Sigmoid colon (tissue), 7 donors: ENCODE results near the gene SBK2. TPM values are rescaled to one million over a fixed set of nuclear protein-coding genes. Genes with fewer than 3 reads are reported as not detected.

Source experiments
- DNase-seq: peaks from one replicate; pipeline ENCODE4 v3.0.0-alpha.2; 2019
- H3K27ac ChIP-seq, 4 donors: fragments of 200-600 bp; sonication (generic); one replicate each; pipeline ENCODE4 v1.5.1; 2016 to 2019; ENCODE audit warnings: mild to moderate bottlenecking in 1 of 4
- H3K27me3 ChIP-seq, 3 donors: fragments of 200-600 bp; sonication (generic); one replicate each; pipeline ENCODE4 v1.5.1; 2019; ENCODE audit warnings: mild to moderate bottlenecking in 1 of 3
- H3K36me3 ChIP-seq, 4 donors: fragments of 200-600 bp; sonication (generic); one replicate each; pipeline ENCODE4 v1.5.1; 2016 to 2019
- H3K4me1 ChIP-seq, 4 donors: fragments of 200-600 bp; sonication (generic); one replicate each; pipeline ENCODE4 v1.5.1; 2017 to 2019
- H3K4me3 ChIP-seq, 4 donors: fragments of 200-600 bp; sonication (generic); one replicate each; pipeline ENCODE4 v1.5.1; 2017 to 2019; ENCODE audit warnings: mild to moderate bottlenecking in 2 of 4, moderate library complexity in 1 of 4
- H3K9me3 ChIP-seq, 4 donors: fragments of 200-600 bp in 3 of 4; sonication (generic) in 3 of 4; one replicate each; pipeline versions ENCODE4 v1.5.1 to v1.6.1; 2013 to 2019
- EP300 ChIP-seq, 4 donors: sonication (generic); formaldehyde crosslinking; IDR thresholded peaks; one replicate each; pipeline ENCODE4 v1.6.1; 2017; ENCODE audit warnings: antibody characterized with exemption in 4 of 4
- POLR2A ChIP-seq, 2 donors: fragments of 450-650 bp; IDR thresholded peaks; one replicate each; pipeline ENCODE4 v1.6.1; 2016; ENCODE audit warnings: antibody characterized with exemption in 2 of 2, mild to moderate bottlenecking in 2 of 2, moderate library complexity in 2 of 2
- POLR2AphosphoS5 ChIP-seq, 4 donors: sonication (generic); formaldehyde crosslinking; IDR thresholded peaks; one replicate each; pipeline ENCODE4 v1.6.1; 2017; ENCODE audit warnings: antibody characterized with exemption in 4 of 4
- WGBS, 2 donors: extraction: QIAGEN DNeasy Blood & Tissue Kit; methylation state at CpG; one replicate each; pipeline ENCODE4 v1.1.7; 2013; 5-methylcytosine and 5-hydroxymethylcytosine counted together
- intact Hi-C: fragments of 100-400 bp; cut with DNase I; formaldehyde crosslinking; loops from one replicate; pipeline ENCODE4 v1.15.1; 2023
- polyA plus RNA-seq, 3 donors: library from polyadenylated mRNA; stranded (reverse); fragments of 200-250 nt; gene quantifications; one replicate each; pipeline ENCODE4 v1.2.3, GENCODE V29; 2013
- total RNA-seq, 4 donors: library from RNA; depleted of rRNA; stranded (reverse); fragments of >200 nt; gene quantifications; one replicate each; pipeline ENCODE4 v1.1.0, GENCODE V29; 2016
- TF ChIP-seq, protein P1 (sequence below), 4 experiments: fragments of 450-650 bp in 3 of 4; fragments of 200-600 bp in 1 of 4; IDR thresholded peaks; one replicate each; pipeline ENCODE4 v1.5.1; 2016 to 2019; ENCODE audit warnings: antibody characterized with exemption in 4 of 4, mild to moderate bottlenecking in 3 of 4, moderate library complexity in 2 of 4
- donor health status: healthy with polysubstance abuse.
- donor health status: Bipolar disorder and iron deficiency.
- donor health status: healthy.

SBK2 gene
- total and polyA plus RNA-seq, 7 donors = not detected

DNA sequence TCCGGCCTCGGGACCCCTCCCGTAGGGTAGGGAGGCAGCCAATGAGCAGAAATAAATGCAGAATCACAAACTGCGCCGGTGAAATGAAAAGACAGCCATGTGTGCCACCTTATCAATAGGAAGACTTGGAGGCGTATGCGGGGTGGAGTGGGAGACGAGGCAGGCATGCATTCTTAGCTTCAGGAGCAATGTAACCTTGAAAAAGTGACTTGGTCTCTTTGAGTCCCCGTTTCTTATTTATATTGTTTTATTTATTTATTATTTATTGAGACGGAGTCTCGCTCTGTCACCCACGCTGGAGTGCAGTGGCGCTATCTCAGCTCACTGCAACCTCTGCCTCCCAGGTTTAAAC is 32.7 kb downstream of the SBK2 start:
- H3K36me3 ChIP-seq = peaks cover 11 to 34% (median 19%) of the 10 kb centered on the region in 4 donors
- peak overlapping the region; percentile 78 to 89 (median 89) for H3K27ac ChIP-seq
- peak overlapping the region; percentile 34 to 54 (median 46) for H3K4me3 ChIP-seq
- H3K27me3 ChIP-seq = no peaks in the 10 kb centered on the region
- TF ChIP-seq POLR2AphosphoS5 (IDR thresholded peaks at IDR 0.05) = no peak
- no peak for TF ChIP-seq EP300 (IDR thresholded peaks at IDR 0.05)
- TF ChIP-seq POLR2A (IDR thresholded peaks at IDR 0.05) = no peak
- TF ChIP-seq, protein P1, sequence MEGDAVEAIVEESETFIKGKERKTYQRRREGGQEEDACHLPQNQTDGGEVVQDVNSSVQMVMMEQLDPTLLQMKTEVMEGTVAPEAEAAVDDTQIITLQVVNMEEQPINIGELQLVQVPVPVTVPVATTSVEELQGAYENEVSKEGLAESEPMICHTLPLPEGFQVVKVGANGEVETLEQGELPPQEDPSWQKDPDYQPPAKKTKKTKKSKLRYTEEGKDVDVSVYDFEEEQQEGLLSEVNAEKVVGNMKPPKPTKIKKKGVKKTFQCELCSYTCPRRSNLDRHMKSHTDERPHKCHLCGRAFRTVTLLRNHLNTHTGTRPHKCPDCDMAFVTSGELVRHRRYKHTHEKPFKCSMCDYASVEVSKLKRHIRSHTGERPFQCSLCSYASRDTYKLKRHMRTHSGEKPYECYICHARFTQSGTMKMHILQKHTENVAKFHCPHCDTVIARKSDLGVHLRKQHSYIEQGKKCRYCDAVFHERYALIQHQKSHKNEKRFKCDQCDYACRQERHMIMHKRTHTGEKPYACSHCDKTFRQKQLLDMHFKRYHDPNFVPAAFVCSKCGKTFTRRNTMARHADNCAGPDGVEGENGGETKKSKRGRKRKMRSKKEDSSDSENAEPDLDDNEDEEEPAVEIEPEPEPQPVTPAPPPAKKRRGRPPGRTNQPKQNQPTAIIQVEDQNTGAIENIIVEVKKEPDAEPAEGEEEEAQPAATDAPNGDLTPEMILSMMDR (IDR thresholded peaks at IDR 0.05) = no peak
- no peak for DNase-seq
- H3K4me1 ChIP-seq = peaks cover 0 to 15% (median 7%) of the 10 kb centered on the region in 4 donors
- intact Hi-C loops = loop anchor here (1.0 to 10.0 kb wide), 3 partner anchors 36 to 362 kb away; partner anchors contain the start of gene UBE2S
- no peaks in the 10 kb centered on the region for H3K9me3 ChIP-seq
- 24 to 32% methylated on average over 13 of the region's 13 CpGs for WGBS, 2 donors

DNA sequence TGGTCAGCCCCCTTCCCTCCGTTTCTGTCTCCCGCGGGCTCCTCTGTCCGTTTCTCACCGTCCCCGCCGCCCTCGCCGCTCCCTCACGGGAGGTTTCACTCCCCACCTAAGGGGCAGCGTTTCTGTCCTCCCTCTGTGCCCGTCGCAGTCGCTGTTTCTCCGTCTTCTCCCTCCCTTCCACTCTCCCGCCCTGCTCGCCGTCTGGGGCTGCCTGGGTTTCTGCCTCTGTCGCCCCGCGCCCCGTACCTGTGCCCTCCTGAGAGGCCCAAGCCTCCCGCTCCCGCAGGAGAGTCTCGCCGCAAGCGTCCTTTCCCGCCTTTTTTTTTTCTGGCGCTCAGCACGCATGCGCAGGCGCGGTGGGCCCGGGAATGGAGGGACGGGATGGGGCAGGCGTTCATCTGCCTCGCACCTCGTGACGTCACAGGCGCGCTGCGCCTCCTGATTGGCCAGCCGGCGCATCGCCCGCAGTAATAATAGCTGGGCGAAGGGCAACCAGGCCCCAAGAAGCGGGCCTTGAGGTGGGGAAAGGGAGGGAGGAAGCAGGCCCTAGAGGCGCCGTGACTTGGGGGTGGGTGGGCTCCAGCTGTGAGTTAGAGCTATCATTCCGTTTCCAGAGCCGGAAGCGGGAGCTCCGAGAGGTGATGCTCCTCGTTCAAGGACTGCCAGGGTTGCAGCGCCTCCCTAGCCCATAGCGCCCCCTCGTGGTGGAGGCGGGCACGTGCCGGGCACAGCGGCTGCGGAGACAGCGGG is 33.3 kb downstream of the SBK2 start:
- peak overlapping the region; percentile 78 to 89 (median 89) for H3K27ac ChIP-seq
- peak; percentile 97 for DNase-seq
- 12 to 25% methylated on average over 64 of the region's 64 CpGs for WGBS, 2 donors

DNA sequence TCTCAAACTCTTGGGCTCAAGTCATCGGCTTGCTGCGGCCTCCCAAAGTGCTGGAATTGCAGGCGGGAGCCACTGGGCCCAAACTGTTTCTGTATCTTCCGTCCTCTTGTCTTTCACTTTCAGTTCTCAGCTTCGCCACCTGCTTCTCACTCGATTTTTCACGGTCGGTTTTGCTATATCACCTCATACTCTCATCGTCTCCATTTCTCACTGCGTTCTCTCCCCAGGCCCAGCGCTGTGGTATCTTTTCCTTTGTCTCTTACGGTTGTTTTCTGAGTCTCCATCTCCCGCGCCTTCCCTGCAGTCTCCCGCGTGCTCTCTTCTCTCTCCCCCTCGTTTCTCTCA is 33.8 kb downstream of the SBK2 start:
- WGBS, 2 donors = 81 to 83% methylated on average over 17 of the region's 17 CpGs

More for the DNA sequence above, 33.3 kb downstream of the SBK2 start:
- H3K27me3 ChIP-seq = no peaks in the 10 kb centered on the region
- intact Hi-C loops = loop anchor here (1.0 to 10.0 kb wide), 3 partner anchors 35 to 361 kb away; partner anchors contain the start of gene UBE2S
- H3K9me3 ChIP-seq = no peaks in the 10 kb centered on the region
- TF ChIP-seq, protein P1 (IDR thresholded peaks at IDR 0.05) = peak; percentile 98 to 99 (median 99)
- TF ChIP-seq EP300 (IDR thresholded peaks at IDR 0.05) (no peak), POLR2AphosphoS5 (IDR thresholded peaks at IDR 0.05) (peak in 3 of 4 donors; percentile 27 to 46 (median 37))
- H3K4me3 ChIP-seq = peak overlapping the region; percentile 34 to 54 (median 46)
- peaks cover 11 to 34% (median 19%) of the 10 kb centered on the region in 4 donors for H3K36me3 ChIP-seq
- H3K4me1 ChIP-seq = peaks cover 0 to 19% (median 10%) of the 10 kb centered on the region in 4 donors

DNA sequence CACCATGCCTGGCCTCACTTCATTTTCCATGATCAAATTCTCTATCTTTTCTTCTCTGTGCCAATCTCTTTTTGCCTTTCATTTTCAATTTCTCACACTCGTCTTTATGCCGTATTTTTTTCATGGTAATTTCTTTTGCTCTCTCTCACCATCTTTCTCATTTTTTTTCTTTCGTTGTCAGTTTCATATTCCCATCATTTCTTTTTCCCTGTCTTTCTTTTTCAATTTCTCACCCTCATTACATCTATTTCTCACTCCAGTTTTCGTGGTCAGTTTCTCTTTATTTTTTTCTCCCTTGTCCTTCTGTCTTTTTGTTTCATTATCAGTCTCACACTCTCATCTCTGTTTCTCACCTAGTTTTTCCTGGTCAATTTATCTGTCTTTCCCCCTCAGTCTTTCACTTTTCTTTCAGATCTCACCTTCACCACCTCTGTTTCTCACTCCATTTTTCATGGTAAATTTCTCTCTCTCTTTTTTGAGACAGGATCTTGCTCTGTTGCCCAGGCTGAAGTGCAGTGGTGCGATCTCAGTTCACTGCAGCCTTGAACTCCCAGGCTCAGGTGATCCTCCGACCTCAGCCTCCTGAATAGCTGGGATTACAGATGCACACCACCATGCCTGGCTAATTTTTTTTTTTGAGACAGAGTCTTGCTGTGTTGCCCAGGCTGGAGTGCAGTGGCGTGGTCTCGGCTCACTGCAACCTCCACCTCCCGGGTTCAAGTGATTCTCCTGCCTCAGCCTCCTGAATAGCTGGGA is 34.6 kb downstream of the SBK2 start:
- WGBS, 2 donors = 78 to 88% methylated on average over 9 of the region's 9 CpGs
- DNase-seq = no peak
- intact Hi-C loops = loop anchor here (5.0 to 10.0 kb wide), 2 partner anchors 98 to 360 kb away; partner anchors contain the start of gene UBE2S

More for the DNA sequence above, 33.8 kb downstream of the SBK2 start:
- no peaks in the 10 kb centered on the region for H3K27me3 ChIP-seq
- H3K4me1 ChIP-seq = peaks cover 0 to 25% (median 13%) of the 10 kb centered on the region in 4 donors
- H3K9me3 ChIP-seq = no peaks in the 10 kb centered on the region
- intact Hi-C loops = loop anchor here (5.0 to 10.0 kb wide), 2 partner anchors 98 to 361 kb away; partner anchors contain the start of gene UBE2S
- peaks cover 11 to 38% (median 19%) of the 10 kb centered on the region in 4 donors for H3K36me3 ChIP-seq
- TF ChIP-seq POLR2A (IDR thresholded peaks at IDR 0.05) (no peak), POLR2AphosphoS5 (IDR thresholded peaks at IDR 0.05) (no peak), EP300 (IDR thresholded peaks at IDR 0.05) (no peak)
- TF ChIP-seq, protein P1 (IDR thresholded peaks at IDR 0.05) = no peak
- DNase-seq = no peak
- H3K27ac ChIP-seq = peak overlapping the region in 2 of 4 donors; percentile 78 to 89
- H3K4me3 ChIP-seq = no peak overlapping the region

More for the DNA sequence above, 34.6 kb downstream of the SBK2 start:
- no peak for TF ChIP-seq POLR2AphosphoS5 (IDR thresholded peaks at IDR 0.05)
- no peak for TF ChIP-seq POLR2A (IDR thresholded peaks at IDR 0.05)
- no peak for TF ChIP-seq EP300 (IDR thresholded peaks at IDR 0.05)
- TF ChIP-seq, protein P1 (IDR thresholded peaks at IDR 0.05) = no peak
- H3K27ac ChIP-seq = no peak overlapping the region
- no peaks in the 10 kb centered on the region for H3K9me3 ChIP-seq
- H3K4me1 ChIP-seq = peaks cover 0 to 29% (median 13%) of the 10 kb centered on the region in 4 donors
- H3K27me3 ChIP-seq = no peaks in the 10 kb centered on the region
- peaks cover 11 to 43% (median 19%) of the 10 kb centered on the region in 4 donors for H3K36me3 ChIP-seq
- no peak overlapping the region for H3K4me3 ChIP-seq
